ENCODE measurements around the gene COL4A2. TPM values are rescaled to one million over a fixed set of nuclear protein-coding genes. Genes with fewer than 3 reads are reported as not detected.

COL4A2 gene
- total and polyA plus RNA-seq, 7 experiments from 2014 or later = 0.05 TPM; not detected in 6

GRCh38 chr13:110379905-110380341, 72.8 kb downstream of the COL4A2 start:
- ChIA-PET POLR2A (no interaction called here), CTCF (no interaction called here)
- Mint-ChIP-seq H3K4me3 (no peak overlapping the region), H3K27ac (no peak overlapping the region), H3K4me1 (no peaks in the 10 kb centered on the region), H3K27me3 (peaks cover 3 to 31% (median 15%) of the 10 kb centered on the region in 5 donors), H3K36me3 (no peaks in the 10 kb centered on the region), H3K9me3 (peaks cover 0 to 13% (median 2%) of the 10 kb centered on the region in 11 donors)
- no peaks in the 10 kb centered on the region for H3K27me3 ChIP-seq (ENCODE audit: control insufficient read depth in 2 of 2, insufficient read depth in 2 of 2, low read length in 2 of 2)
- H3K27ac ChIP-seq (ENCODE audit: low read depth, low read length) = no peak overlapping the region
- DNase-seq (no peak), ATAC-seq (no peak)
- no peaks in the 10 kb centered on the region for H3K36me3 ChIP-seq (ENCODE audit: control insufficient read depth in 2 of 3, insufficient read depth in 3 of 3, low read length in 3 of 3)
- no peak overlapping the region for H3K4me3 ChIP-seq (ENCODE audit: low read length)
- H3K9me3 ChIP-seq (ENCODE audit: control insufficient read depth in 2 of 3, low read length in 3 of 3) = no peaks in the 10 kb centered on the region
- H3K4me1 ChIP-seq (ENCODE audit: control insufficient read depth in 2 of 2, insufficient read depth in 2 of 2, low read length in 2 of 2) = no peaks in the 10 kb centered on the region
- intact Hi-C loops (cut with micrococcal nuclease) = loop anchor here in 1 of 2 donors (5.0 kb wide), 1 partner anchor 38 kb away; no protein-coding TSS in a partner anchor

- Histone ChIP-seq H3K27me3 (ENCODE audit: control insufficient read depth in 2 of 2, insufficient read depth in 2 of 2, low read length in 2 of 2) (no peaks in the 10 kb centered on the region), H3K27ac (ENCODE audit: low read depth, low read length) (no peak overlapping the region), H3K4me3 (ENCODE audit: low read length) (no peak overlapping the region), H3K36me3 (ENCODE audit: control insufficient read depth in 2 of 3, insufficient read depth in 3 of 3, low read length in 3 of 3) (no peaks in the 10 kb centered on the region), H3K9me3 (ENCODE audit: control insufficient read depth in 2 of 3, low read length in 3 of 3) (no peaks in the 10 kb centered on the region), H3K4me1 (ENCODE audit: control insufficient read depth in 2 of 2, insufficient read depth in 2 of 2, low read length in 2 of 2) (no peaks in the 10 kb centered on the region)
- Mint-ChIP-seq H3K4me3 (no peak overlapping the region), H3K36me3 (no peaks in the 10 kb centered on the region), H3K27me3 (peaks cover 3 to 26% (median 14%) of the 10 kb centered on the region in 5 donors), H3K4me1 (no peaks in the 10 kb centered on the region), H3K9me3 (peaks cover 0 to 13% (median 2%) of the 10 kb centered on the region in 11 donors), H3K27ac (peak overlapping the region in 1 of 9 donors; percentile 45)
- ATAC-seq (no peak), DNase-seq (no peak)
- intact Hi-C loops (cut with micrococcal nuclease) = loop anchor here in 1 of 2 donors (5.0 kb wide), 1 partner anchor 38 kb away; no protein-coding TSS in a partner anchor
- POLR2A ChIA-PET = no interaction called here
- CTCF ChIA-PET = no interaction called here
These were observed 73.4 kb downstream of the COL4A2 start for GRCh38 chr13:110380359-110381028.

- Histone ChIP-seq H3K4me1 (ENCODE audit: control insufficient read depth in 2 of 2, insufficient read depth in 2 of 2, low read length in 2 of 2) (no peaks in the 10 kb centered on the region), H3K9me3 (ENCODE audit: control insufficient read depth in 2 of 3, low read length in 3 of 3) (no peaks in the 10 kb centered on the region), H3K36me3 (ENCODE audit: control insufficient read depth in 2 of 3, insufficient read depth in 3 of 3, low read length in 3 of 3) (no peaks in the 10 kb centered on the region), H3K27ac (ENCODE audit: low read depth, low read length) (no peak overlapping the region), H3K4me3 (ENCODE audit: low read length) (no peak overlapping the region), H3K27me3 (ENCODE audit: control insufficient read depth in 2 of 2, insufficient read depth in 2 of 2, low read length in 2 of 2) (no peaks in the 10 kb centered on the region)
- CTCF ChIA-PET = no interaction called here
- ATAC-seq (no peak), DNase-seq (no peak)
- Mint-ChIP-seq H3K27ac (peak overlapping the region in 1 of 9 donors; percentile 45), H3K4me3 (no peak overlapping the region), H3K4me1 (no peaks in the 10 kb centered on the region), H3K27me3 (peaks cover 3 to 23% (median 14%) of the 10 kb centered on the region in 5 donors), H3K36me3 (no peaks in the 10 kb centered on the region), H3K9me3 (peaks cover 0 to 15% (median 2%) of the 10 kb centered on the region in 11 donors)
- intact Hi-C loops (cut with micrococcal nuclease) = loop anchor here in 1 of 2 donors (5.0 kb wide), 1 partner anchor 39 kb away; no protein-coding TSS in a partner anchor
- POLR2A ChIA-PET = no interaction called here
These were observed 73.9 kb downstream of the COL4A2 start for GRCh38 chr13:110381029-110381360.

GRCh38 chr13:110382229-110382628, 75.1 kb downstream of the COL4A2 start:
- Mint-ChIP-seq H3K36me3 (no peaks in the 10 kb centered on the region), H3K9me3 (peaks cover 0 to 16% (median 2%) of the 10 kb centered on the region in 11 donors), H3K4me1 (no peaks in the 10 kb centered on the region), H3K4me3 (no peak overlapping the region), H3K27me3 (peaks cover 3 to 17% (median 14%) of the 10 kb centered on the region in 5 donors), H3K27ac (no peak overlapping the region)
- Histone ChIP-seq H3K27ac (ENCODE audit: low read depth, low read length) (no peak overlapping the region), H3K27me3 (ENCODE audit: control insufficient read depth in 2 of 2, insufficient read depth in 2 of 2, low read length in 2 of 2) (no peaks in the 10 kb centered on the region), H3K4me3 (ENCODE audit: low read length) (no peak overlapping the region), H3K36me3 (ENCODE audit: control insufficient read depth in 2 of 3, insufficient read depth in 3 of 3, low read length in 3 of 3) (no peaks in the 10 kb centered on the region), H3K9me3 (ENCODE audit: control insufficient read depth in 2 of 3, low read length in 3 of 3) (no peaks in the 10 kb centered on the region), H3K4me1 (ENCODE audit: control insufficient read depth in 2 of 2, insufficient read depth in 2 of 2, low read length in 2 of 2) (no peaks in the 10 kb centered on the region)
- DNase-seq (no peak), ATAC-seq (no peak)
- CTCF ChIA-PET = no interaction called here
- intact Hi-C loops (cut with micrococcal nuclease) = loop anchor here in 1 of 2 donors (5.0 kb wide), 1 partner anchor 40 kb away; no protein-coding TSS in a partner anchor
- POLR2A ChIA-PET = no interaction called here

- no peaks in the 10 kb centered on the region for H3K36me3 Mint-ChIP-seq
- intact Hi-C loops (cut with micrococcal nuclease) = loop anchor here in 1 of 2 donors (5.0 kb wide), 1 partner anchor 41 kb away; no protein-coding TSS in a partner anchor
- POLR2A ChIA-PET = no interaction called here
These were observed 75.7 kb downstream of the COL4A2 start for GRCh38 chr13:110382830-110383229.

GRCh38 chr13:110387451-110388107, 80.5 kb downstream of the COL4A2 start:
- Histone ChIP-seq H3K27ac (ENCODE audit: low read depth, low read length) (no peak overlapping the region), H3K36me3 (ENCODE audit: control insufficient read depth in 2 of 3, insufficient read depth in 3 of 3, low read length in 3 of 3) (no peaks in the 10 kb centered on the region), H3K27me3 (ENCODE audit: control insufficient read depth in 2 of 2, insufficient read depth in 2 of 2, low read length in 2 of 2) (no peaks in the 10 kb centered on the region), H3K4me1 (ENCODE audit: control insufficient read depth in 2 of 2, insufficient read depth in 2 of 2, low read length in 2 of 2) (no peaks in the 10 kb centered on the region), H3K4me3 (ENCODE audit: low read length) (no peak overlapping the region), H3K9me3 (ENCODE audit: control insufficient read depth in 2 of 3, low read length in 3 of 3) (no peaks in the 10 kb centered on the region)
- Mint-ChIP-seq H3K4me3 (peak overlapping the region in 5 of 10 donors; percentile 25 to 76 (median 47)), H3K36me3 (peaks cover 0 to 3% (median 0%) of the 10 kb centered on the region in 5 donors), H3K9me3 (peaks cover 0 to 8% (median 0%) of the 10 kb centered on the region in 11 donors), H3K27me3 (peaks cover 28 to 48% (median 43%) of the 10 kb centered on the region in 5 donors), H3K27ac (peak overlapping the region in 1 of 9 donors; percentile 36), H3K4me1 (peaks cover 0 to 10% (median 0%) of the 10 kb centered on the region in 7 donors)
- ATAC-seq (no peak), DNase-seq (peak in 2 of 9 donors; percentile 3 to 10)
- intact Hi-C loops (cut with micrococcal nuclease) = no loop called here
- CTCF ChIA-PET = no interaction called here
- POLR2A ChIA-PET = interaction anchor here (1.0 to 1.2 kb wide), 2 partner anchors 17 to 47 kb away, joined by 3 to 5 read pairs; no protein-coding TSS in a partner anchor

More at GRCh38 chr13:110382830-110383229, 75.7 kb downstream of the COL4A2 start:
- peaks cover 3 to 15% (median 15%) of the 10 kb centered on the region in 5 donors for H3K27me3 Mint-ChIP-seq
- CTCF ChIA-PET = no interaction called here
- Histone ChIP-seq H3K4me1 (ENCODE audit: control insufficient read depth in 2 of 2, insufficient read depth in 2 of 2, low read length in 2 of 2) (no peaks in the 10 kb centered on the region), H3K4me3 (ENCODE audit: low read length) (no peak overlapping the region), H3K27me3 (ENCODE audit: control insufficient read depth in 2 of 2, insufficient read depth in 2 of 2, low read length in 2 of 2) (no peaks in the 10 kb centered on the region), H3K36me3 (ENCODE audit: control insufficient read depth in 2 of 3, insufficient read depth in 3 of 3, low read length in 3 of 3) (no peaks in the 10 kb centered on the region), H3K27ac (ENCODE audit: low read depth, low read length) (no peak overlapping the region), H3K9me3 (ENCODE audit: control insufficient read depth in 2 of 3, low read length in 3 of 3) (no peaks in the 10 kb centered on the region)
- H3K9me3 Mint-ChIP-seq = peaks cover 0 to 16% (median 2%) of the 10 kb centered on the region in 11 donors
- no peak for ATAC-seq
- no peak for DNase-seq
- no peak overlapping the region for H3K4me3 Mint-ChIP-seq
- no peak overlapping the region for H3K27ac Mint-ChIP-seq
- H3K4me1 Mint-ChIP-seq = peaks cover 0 to 2% (median 0%) of the 10 kb centered on the region in 7 donors
